GM12874 (cell line): Measurements from ENCODE around the gene FAHD2B.
"Not testable (repeated sequence)": the region's sequence is repeated elsewhere in the genome, so short reads cannot be mapped to it uniquely, and the experiment has no call there.

ENCODE experiments used
- CTCF ChIP-seq: IDR thresholded peaks from 2 replicates; pipeline ENCODE4 v1.5.1; 2011; ENCODE audit warnings: low read depth, mild to moderate bottlenecking, control low read depth, low read length, moderate library complexity; ENCODE audit not compliant: insufficient read depth

The FAHD2B gene

DNA sequence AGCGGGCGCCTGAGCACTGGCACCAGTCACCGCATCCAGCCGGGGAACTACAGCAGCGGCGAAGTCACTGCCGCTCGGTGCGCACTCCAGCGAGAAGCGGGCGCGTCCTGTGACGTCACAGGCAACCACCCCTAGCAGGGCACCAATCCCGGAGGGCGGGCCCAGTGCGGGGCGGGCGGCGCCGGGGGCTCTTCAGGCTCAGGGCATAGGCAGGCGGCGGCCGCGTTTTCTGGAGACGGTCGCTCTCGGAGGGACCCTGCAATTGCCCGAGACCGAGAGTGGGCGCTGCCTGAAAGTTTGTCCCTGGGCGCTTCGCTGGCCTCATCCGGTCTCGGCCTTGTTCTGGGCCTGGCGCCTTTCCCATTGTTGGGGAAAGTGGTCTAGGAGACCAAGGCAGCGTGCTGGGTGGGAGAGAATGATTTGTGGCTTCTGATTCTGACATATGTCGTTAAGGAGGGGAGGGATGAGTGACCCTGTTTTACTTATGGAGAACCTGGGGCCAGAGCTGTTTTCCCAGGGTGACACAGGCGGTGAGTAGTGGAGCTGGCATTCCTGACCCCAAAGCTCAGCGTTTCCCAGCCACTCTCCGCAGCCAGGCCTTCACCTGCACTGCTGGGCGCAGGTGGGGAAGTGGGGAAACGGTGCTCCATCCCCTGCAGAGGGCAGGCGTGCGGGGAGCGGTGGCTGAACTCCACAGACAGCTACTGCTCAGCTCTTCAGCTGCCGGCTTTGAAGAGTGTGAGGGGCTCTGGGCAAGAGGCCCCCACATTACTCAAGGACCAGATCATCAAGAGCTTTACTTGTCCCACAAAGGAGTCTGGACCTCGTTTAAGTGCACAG lies at the start of gene FAHD2B:
Gene FAHD2B, minus strand, starts transcription at position 111 of the 840 bp plus-strand sequence. CDS start 3,176 bp downstream, outside the sequence.
- TF ChIP-seq CTCF: not testable (repeated sequence)

- peak; percentile 72 for TF ChIP-seq CTCF
Measured at GRCh38 chr2:97113050-97113881, 18.6 kb upstream of the FAHD2B start, which contains the start of gene ANKRD36. ANKRD36 (plus strand) TSS chr2:97113153; CDS start chr2:97113740, 587 bp downstream.

DNA sequence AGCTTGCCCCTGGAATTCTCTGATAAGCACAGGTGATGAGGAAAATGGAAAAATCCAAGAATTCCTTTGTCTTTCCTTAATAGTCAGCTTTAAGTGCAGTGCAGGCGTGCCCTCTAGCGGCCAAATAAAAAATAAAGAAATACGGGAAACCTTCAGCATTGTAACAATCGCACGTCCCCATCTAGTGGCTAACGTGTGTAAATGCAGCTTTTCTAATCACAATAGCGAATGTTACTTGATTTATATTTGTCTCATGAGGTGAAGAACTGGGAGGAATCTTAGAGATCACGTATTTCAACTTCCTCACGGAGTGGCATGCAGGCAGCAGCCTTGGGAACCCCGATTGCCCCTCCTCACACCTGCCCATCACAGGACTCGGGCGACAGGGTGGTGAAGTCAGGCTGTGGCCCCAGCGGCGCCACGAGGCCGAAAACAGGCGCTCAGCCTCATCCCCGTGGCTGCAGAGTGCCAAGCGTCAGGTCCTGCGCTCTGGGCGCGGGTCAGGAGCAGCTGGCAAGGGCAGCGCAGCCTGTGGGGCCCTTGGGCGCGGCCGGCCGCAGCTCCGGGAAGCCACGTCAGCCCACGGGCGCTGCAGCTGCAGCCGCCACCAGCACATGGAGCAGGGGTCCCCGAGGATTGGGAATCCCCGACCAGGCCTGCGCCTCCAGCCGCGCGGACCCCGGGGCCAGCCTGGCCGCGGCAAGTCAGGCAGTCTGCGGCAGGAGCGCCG lies 17.8 kb upstream of the FAHD2B start:
- peak; percentile 61 for TF ChIP-seq CTCF

- TF ChIP-seq CTCF: no peak
Measured at GRCh38 chr2:97095661-97096060, 979 bp upstream of the FAHD2B start.

DNA sequence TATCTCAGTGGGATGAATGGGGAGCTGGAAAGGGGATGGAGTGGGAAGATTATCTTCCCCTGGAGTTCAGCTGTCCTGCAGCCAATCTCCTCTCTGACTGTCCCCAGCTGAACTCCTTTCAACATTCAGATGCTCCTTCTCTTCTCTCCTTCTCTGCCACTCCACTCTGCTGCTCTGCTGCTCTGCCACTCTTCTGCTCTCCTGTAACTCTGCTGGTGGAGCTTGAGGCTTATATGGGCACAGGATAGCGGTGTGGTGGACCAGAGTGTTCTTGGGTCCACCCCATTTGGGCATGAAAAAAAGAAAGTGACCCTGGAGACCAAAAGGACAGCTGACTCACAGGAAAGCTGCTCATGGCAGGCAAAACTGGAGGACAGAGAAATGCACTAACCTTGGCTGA lies 26.6 kb downstream of the FAHD2B start:
- no peak for TF ChIP-seq CTCF

DNA sequence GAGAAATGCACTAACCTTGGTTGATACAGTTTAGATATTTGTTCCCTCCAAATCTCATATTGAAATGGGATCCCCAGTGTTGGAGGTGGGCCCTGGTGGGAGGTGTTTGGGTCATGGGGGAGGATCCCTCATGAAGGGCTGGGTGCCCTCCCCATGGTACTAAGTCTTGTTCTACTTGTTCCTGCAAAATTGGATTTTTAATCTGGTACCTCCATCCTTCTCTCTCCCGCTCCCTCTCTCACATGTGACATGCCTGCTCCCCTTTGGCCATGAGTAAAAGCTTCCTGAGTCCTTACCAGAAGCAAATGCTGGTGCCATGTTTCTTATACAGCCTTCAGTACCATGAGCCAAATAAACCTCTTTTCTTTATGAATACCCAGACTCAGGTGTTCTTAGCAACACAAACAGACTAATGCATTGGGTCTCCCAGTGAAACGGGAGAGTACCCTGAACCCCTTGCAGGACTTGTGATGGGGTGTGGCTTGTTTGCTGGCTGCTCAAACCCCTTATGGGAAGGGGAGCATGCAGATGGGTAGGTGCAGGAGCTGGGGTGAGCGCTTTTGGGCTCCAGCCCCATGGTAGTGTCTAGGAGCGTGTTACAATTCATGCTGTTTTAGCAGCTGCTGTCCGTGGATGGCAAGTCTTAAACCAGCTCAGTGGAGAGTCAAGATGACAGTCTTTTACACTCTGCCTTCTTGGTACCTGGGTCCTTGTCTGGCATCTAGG lies 27.2 kb downstream of the FAHD2B start:
- no peak for TF ChIP-seq CTCF
